ENCODE measurements around the gene MROH7. TPM values are rescaled to one million over a fixed set of nuclear protein-coding genes. Genes with fewer than 3 reads are reported as not detected.

The MROH7 gene
- total and polyA plus RNA-seq, 4 donors, result 0.07 to 2.8 (median 0.58) TPM

GRCh38 chr1:54615531-54616279 is 25.9 kb upstream of the MROH7 start:
- no peak overlapping the region for H3K4me3 ChIP-seq (ENCODE audit: low read depth in 1 of 3, low read length in 3 of 3)
- no peaks in the 10 kb centered on the region for H3K4me1 ChIP-seq (ENCODE audit: control insufficient read depth in 4 of 4, insufficient read depth in 4 of 4, low read length in 3 of 4)
- no peak for DNase-seq (ENCODE audit: low spot score)
- peaks cover 0 to 25% (median 7%) of the 10 kb centered on the region in 4 donors for H3K36me3 ChIP-seq (ENCODE audit: control insufficient read depth in 4 of 4, insufficient read depth in 3 of 4, low read depth in 1 of 4, low read length in 3 of 4)
- WGBS, result 85% methylated on average over 13 of the region's 13 CpGs
- H3K27ac ChIP-seq (ENCODE audit: low read depth in 1 of 2, low read length in 2 of 2), result no peak overlapping the region
- H3K27me3 ChIP-seq (ENCODE audit: control insufficient read depth in 4 of 4, insufficient read depth in 4 of 4, low read length in 3 of 4), result no peaks in the 10 kb centered on the region
- H3K9ac ChIP-seq (ENCODE audit: low read depth in 1 of 2, low read length in 2 of 2), result no peak overlapping the region
- H3K9me3 ChIP-seq (ENCODE audit: control insufficient read depth in 4 of 4, low read length in 3 of 4), result no peaks in the 10 kb centered on the region
- TF ChIP-seq ZBTB33 (IDR thresholded peaks at IDR 0.05), result no peak
- no peak for TF ChIP-seq HNF4G (IDR thresholded peaks at IDR 0.05)
- no peak for TF ChIP-seq CTCF (IDR thresholded peaks at IDR 0.05; ENCODE audit: low read depth, low read length, missing input control)
- TF ChIP-seq FOXA2 (IDR thresholded peaks at IDR 0.05), result no peak
- no peak for TF ChIP-seq NR2F2 (IDR thresholded peaks at IDR 0.05)
- TF ChIP-seq HNF4A (conservative IDR thresholded peaks at IDR 0.05), result no peak
- TF ChIP-seq MAX (IDR thresholded peaks at IDR 0.05), result no peak
- TF ChIP-seq JUND (IDR thresholded peaks at IDR 0.05), result no peak
- TF ChIP-seq GABPA (IDR thresholded peaks at IDR 0.05 in 1 of 2, conservative IDR thresholded peaks at IDR 0.05 in 1 of 2), result no peak
- no peak for TF ChIP-seq REST (IDR thresholded peaks at IDR 0.05)
- TF ChIP-seq SP1 (IDR thresholded peaks at IDR 0.05), result no peak
- no peak for TF ChIP-seq TAF1 (conservative IDR thresholded peaks at IDR 0.05)
- no peak for TF ChIP-seq YY1 (IDR thresholded peaks at IDR 0.05)
- TF ChIP-seq RXRA (IDR thresholded peaks at IDR 0.05), result no peak
- TF ChIP-seq FOXA1 (IDR thresholded peaks at IDR 0.05), result no peak
- TF ChIP-seq ATF3 (IDR thresholded peaks at IDR 0.05), result no peak
- TF ChIP-seq RAD21 (IDR thresholded peaks at IDR 0.05), result no peak

Measured in liver (tissue), 9 donors.